GM19025 (cell line): ENCODE data around the gene ATG10.
"Not testable (repeated sequence)": the region's sequence is repeated elsewhere in the genome, so short reads cannot be mapped to it uniquely, and the experiment has no call there.

Source experiments
- ATAC-seq: cut with Tn5 transposase; IDR thresholded peaks from one replicate; pipeline ENCODE4 v1.9.1; 2021; ENCODE audit warnings: mild to moderate bottlenecking, low read depth, moderate library complexity; ENCODE audit not compliant: unreplicated experiment

Gene ATG10

DNA sequence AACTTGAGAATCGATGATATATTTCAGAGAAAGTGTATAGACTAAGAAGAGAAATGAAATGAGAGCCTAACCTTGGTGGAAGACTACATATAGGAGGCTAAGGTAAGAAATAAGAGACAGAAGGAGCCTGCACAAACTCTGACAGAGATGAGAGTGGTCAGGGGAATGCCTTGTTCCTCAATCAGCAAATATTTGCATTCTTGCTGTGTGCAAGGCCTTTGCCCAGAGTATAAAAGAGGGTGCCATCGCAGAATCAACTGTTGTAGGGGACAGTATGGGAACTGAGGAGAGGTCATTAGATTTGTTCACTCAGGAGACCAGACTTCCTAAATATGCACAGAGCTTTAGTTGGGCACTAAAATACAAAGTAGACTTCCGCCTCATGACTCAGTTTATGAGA lies 137.2 kb downstream of the ATG10 start:
- no peak for ATAC-seq

DNA sequence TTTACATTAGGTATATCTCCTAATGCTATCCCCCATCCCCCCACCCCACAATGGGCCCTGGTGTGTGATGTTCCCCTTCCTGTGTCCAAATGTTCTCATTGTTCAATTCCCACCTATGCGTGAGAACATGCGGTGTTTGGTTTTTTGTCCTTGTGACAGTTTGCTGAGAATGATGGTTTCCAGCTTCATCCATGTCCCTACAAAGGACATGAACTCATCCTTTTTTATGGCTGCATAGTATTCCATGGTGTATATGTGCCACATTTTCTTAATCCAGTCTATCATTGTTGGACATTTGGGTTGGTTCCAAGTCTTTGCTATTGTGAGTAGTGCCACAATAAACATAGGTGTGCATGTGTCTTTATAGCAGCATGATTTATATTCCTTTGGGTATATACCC lies 138.1 kb downstream of the ATG10 start:
- ATAC-seq, result not testable (repeated sequence)

DNA sequence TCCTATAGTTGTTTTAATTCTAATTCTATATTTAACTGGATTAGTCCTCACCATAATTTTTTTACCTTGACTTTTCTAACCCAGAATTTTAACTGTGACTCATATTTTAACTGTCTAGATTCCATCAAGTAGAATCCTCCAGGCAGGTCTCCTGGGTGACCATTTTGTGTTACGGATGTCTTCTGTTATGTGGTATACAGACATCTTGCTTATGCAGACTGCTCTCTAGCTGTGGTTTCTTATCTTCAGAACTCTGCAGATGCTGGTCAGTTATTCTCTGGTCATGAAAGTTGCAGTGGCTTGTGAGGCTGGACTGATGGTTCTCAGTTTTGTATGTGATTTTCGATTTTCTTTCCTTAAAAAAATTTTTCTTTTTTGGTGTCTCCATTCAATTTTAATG lies 139.4 kb downstream of the ATG10 start:
- ATAC-seq, result peak; percentile 64

DNA sequence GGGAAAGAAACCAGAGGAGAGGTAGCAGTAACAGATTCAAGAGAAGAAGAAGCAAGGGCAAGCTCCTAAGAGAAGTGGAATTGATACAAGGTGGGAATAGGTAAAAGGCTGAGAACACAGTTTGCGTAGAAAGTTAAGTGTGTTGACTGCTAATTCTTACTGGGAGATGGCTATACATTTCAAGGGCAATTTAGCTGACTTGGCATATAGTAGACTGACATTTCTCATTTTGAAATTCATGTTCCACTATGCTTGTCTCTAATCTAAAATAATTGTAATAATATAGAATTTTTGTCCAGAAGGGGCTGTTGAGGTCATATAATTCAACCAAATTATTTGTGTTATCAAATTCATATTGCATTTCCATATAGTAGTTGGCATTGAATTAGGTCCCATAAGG lies 144.0 kb downstream of the ATG10 start:
- no peak for ATAC-seq

DNA sequence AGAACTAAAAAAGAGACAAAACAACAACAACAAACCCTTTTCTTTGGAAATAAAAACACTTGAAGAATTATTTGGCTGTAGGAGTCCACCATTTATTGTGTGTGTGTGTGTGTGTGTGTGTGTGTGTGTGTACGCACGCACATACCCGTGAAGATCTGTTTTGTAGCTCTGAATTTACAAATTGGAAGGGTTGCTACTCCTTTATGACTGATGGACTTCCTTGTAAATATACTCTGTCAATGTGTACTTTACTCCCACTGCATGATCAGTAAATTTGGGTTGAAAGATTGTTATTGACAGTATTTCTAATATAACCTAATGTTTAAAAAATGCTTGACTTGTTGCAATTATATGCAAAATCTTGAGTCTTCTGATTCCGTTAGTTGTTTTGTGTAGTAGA lies 148.1 kb downstream of the ATG10 start:
- no peak for ATAC-seq

DNA sequence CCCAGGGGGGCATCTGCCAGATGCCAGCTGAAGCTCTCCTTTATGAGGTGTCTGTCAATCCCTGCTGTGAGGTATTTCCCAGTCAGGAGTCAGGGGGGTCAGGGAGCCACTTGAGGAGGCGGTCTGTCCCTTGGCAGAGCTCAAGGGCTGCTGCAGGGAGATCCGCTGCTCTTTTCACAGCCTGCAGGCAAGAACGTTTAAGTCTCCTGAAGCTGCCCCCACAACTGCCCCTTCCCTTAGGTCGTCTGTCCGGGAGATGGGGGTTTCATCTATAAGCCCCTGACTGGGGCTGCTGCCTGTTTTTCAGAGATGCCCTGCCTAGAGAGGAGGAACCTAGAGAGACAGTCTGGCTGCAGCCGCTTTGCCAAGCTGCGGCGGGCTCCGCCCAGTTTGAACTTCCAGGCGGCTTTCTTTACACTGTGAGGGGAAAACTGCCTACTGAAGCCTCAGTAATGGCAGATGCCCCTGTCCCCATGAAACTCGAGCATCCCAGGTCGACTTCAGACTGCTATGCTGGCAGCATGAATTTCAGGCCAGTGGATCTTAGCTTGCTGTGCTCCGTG lies 158.0 kb downstream of the ATG10 start:
- ATAC-seq, result no peak

DNA sequence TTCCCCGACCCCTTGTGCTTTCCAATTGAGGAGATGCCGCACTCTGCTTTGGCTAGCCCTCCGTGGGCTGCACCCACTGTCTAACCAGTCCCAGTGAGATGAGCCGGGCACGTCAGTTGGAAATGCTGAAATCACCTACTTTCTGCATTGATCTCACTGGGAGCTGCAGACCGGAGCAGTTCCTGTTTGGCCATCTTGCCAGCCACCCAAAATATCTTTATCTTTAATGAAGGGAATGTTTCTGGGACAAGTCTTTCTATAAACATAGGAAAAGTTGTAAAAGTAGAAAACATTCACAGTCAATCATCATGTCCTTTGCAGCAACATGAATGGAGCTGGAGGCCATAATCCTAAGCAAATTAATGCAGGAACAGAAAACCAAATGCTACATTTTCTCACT lies 158.8 kb downstream of the ATG10 start:
- ATAC-seq, result no peak

DNA sequence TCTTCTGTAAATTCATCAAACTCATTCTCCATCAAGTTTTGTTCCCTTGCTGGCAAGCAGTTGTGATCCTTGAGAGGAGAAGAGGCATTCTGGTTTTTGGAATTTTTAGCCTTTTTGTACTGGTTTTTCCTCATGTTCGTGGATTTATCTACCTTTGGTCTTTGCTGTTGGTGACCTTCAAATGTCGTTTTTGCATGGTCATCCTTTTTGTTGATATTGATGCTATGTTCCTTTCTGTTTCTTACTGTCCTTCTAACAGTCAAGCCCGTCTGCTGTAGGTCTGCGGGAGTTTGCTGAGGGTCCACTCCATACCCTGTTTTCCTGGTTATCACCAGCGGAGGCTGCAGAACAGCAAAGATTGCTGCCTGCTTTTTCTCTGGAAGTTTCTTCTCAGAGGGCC lies 165.4 kb downstream of the ATG10 start:
- ATAC-seq, result no peak

DNA sequence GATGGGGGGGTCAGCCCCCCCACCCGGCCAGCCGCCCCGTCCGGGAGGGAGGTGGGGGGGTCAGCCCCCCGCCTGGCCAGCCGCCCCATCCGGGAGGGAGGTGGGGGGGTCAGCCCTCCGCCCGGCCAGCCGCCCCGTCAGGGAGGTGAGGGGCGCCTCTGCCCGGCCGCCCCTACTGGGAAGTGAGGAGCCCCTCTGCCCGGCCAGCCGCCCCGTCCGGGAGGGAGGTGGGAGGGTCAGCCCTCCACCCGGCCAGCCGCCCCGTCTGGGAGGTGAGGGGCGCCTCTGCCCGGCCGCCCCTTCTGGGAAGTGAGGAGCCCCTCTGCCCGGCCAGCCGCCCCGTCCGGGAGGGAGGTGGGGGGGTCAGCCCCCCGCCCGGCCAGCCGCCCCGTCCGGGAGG lies 168.0 kb downstream of the ATG10 start:
- ATAC-seq, result not testable (repeated sequence)

DNA sequence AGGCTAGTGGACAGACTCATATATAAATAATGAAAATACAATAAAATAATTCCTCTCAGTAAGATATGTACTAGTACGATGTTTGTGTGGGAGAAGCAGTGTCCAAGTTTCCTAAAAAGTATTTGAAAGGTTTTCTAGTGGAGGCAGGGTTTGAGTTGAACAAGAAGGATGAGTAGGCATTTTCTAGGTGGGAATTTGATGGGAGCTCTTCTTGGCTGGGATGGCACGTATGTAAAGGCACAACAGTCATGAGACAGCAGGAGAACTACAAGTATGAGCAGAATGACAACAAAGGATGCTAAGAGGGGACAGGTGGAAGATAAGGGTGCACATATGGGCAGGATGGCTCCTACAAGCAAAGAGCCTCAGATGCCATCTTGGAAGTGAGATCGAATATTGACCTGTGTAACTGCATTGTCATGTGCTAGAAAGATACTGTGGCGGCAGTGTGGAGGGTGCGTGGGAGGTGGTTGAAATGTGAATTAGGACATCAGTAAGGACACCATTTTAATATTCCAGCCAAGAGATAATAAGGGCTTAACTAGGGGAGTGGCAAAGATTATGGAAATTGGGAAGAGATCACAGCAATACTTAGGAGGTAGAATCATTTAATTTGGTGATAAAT lies 170.5 kb downstream of the ATG10 start:
- ATAC-seq, result no peak

DNA sequence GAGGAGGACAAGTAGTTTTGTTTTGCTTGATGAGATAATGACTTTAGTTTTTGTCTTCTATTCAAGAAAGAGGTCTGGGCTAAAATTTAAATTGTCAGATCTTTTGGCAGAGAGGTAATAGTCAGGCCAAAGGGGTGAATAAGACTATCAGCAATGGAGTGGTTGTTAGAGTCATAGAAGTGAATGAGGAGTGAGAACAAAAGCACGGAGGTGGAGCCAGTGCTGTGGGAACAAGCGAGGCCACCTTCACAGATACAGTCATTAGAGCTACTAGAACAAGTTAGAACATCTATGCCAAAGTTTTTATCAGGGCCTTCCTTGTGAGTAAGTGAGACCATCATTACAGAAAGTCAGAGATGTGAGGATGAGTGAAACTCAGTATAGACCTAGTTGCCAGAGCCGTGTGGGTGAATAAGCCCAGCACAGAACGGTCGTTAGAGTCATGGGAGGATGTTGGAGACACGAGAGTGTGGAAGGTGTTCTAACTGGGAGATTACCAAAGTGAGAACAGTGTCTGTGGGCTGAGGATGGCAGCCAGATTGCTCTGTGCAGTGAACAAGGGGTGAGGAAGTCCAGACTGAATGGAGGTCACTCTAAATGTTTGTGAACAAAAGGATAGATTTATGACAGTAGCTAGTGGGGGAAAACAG lies 171.2 kb downstream of the ATG10 start:
- no peak for ATAC-seq

DNA sequence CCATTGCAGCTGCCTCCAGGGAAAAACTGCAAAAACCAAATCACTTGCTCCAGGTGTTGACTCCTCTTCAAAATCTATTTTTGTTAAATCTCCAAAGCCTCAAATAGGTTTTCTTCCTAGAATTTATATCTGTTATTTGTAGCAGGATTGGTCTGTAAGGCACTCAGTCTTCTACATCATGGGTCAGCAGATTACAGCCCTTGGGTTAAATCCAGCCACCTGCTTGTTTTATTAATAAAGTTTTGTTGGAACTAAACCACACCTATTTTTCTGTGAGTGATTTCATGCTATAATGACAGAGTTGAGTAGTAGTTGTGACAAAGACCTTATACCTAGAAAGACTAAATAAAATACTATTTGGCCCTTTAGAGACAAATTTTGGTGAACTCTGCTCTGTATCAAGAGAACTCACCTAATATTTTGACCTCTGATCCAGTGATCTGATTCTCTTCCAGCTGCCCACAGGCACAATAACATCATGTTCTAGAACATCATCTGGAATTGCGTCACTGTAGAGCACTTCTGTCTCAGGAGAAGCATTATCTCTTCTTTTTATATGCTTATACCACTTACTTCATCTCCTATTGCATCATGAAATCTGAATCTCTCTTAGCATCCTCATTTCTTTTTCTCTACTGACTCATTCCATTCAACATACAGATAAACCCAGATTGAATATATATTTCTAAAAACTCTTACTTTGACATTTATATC lies 176.2 kb downstream of the ATG10 start:
- no peak for ATAC-seq

DNA sequence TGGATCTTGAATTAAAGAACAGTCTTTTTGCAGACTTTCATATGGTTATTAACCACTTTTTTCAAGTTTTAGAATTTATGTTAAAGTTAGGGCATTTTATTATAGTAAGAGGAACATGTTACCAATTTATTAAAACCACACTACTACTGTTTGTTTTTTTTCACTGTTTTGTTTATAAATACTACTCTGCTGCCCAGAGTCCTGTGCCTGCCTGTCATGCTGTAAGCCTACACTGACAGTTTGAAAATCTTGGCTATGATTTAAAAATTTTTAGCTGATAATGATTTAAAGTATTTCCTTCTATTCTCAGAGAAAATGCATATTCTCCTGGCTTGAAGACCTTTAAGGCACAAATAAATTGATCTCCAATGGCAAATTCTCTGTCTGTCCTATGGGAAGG lies 177.6 kb downstream of the ATG10 start:
- no peak for ATAC-seq

DNA sequence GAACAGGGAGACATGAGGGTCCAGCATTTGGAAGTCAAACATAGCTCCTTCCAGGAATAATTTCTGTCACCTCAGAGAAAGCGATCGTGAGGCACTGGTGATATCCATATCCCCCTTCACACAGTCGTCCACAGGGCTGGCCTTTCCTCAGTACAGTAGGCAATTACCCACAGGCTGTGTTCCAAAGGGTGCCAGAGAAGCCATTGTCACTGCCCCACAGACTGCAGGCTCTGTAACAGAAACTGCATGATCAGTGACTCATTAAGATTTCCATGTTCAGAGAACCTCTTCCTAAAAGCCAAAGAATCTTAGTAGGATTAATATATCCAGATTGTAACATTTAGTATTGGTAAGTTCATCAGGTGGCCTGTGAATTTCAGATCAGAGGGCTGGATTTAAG lies 178.7 kb downstream of the ATG10 start:
- no peak for ATAC-seq

DNA sequence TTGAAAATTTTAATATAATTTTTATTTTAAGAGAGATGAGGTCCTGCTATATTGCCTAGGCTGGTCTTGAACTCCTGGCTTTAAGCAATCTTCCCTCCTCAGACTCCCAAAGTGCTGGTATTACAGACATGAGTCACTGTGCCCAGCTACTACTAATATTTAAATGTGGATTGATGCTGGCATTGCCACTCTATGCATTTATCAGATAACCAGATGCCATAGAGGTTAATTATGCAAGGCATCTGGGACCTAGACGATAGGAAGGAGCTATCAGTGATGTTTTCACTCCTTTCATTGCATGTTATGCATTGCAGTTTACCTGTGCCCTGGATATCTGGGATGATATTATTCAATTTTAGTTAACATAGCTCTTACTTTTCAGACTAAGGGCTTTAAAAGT lies 179.4 kb downstream of the ATG10 start:
- ATAC-seq, result no peak

DNA sequence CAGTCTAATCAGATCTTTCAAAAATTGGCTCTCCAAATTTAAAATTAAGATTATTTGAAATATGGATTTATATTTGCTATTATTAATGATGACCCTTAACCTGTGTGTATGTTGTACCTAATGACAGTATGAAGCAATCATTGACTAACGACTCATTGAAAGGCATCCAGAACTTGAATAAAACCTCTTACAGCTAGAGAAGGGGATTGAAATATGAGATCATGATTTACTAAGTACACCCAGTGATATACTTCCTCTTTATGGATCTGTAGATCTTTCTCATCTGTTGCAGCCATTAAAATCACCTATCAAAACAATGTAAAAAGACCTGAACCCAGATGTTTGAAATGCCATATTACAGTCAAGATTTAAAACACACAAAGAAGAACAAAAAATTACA lies 179.8 kb downstream of the ATG10 start:
- no peak for ATAC-seq

DNA sequence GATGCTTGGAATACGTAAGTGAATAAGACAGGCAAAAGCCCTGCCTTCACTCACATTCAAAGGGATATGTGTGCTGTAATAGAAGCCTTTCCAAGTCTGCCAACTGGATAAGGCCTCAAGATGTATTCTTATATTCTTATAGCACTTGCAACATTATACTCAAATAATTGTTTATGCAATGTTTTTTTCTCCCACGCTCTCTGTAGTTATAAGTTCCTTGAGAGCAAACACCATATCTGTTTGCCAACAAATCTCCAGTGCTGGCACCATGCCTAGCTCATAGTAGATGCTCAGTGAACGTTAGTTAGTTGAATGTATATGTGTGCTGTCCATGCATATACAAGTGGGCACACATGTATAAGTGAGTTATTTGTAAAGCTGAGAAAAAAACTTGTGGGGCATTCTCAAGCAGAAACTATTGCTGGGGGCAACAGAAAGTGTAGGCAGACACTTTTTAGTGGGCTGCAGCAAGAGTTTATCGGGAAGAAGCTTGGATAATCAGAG lies 181.2 kb downstream of the ATG10 start:
- ATAC-seq, result no peak

DNA sequence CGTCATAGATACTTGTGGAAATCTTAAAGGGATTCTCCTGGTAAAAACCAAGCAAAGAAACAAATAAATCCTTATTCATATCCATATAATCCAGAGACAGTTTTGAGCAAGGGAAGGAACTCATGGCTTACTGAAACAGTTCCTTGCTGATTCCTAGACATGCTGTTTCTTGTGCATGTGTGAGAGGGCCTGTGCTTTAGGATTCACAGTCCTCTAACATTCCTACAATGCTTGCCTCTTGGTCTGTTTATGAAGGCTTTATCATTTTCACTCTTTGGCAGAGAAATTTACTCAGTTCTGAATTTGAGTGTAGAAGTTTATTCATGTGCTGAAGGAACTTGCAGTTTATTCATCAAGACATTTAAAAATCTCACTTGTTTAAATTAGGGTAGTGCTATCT lies 183.0 kb downstream of the ATG10 start:
- no peak for ATAC-seq

DNA sequence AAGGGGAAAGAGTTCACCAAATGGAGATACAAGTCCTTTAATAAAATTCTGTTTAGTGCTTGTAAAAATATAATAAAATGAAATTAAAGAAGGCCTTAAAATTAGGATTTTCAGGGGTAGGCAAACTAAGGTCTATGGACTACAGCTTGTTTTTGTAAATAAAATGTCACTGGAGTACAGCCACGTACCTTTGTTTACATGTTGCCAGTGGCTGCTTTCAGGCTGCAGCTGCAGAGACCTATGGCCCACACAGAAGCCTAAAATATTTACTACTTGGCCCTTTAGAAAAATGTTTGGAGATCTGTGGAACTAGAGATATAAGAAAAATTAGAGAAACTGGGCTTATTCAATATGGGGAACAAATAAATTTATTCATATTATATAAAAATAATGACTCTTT lies 183.5 kb downstream of the ATG10 start:
- no peak for ATAC-seq

DNA sequence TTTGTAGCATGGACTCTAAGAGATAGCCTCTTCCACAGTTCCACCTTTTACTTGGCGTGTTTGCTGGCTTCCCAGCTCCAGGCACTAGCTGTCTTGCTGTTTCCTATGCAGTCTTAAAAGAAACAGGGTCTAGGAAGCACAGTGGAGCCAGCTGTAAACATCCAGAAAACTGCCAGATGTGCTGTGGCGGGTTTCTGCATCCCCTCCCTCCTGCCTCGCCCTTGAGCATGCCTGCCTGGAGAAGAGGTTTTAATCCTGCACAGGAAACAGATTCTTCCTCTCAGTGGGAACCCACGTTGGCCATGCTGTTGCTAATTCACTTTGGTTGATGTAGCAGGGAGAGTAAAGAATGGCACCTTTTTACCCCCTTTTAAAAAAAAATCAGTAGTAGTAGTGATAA lies 185.1 kb downstream of the ATG10 start:
- no peak for ATAC-seq

DNA sequence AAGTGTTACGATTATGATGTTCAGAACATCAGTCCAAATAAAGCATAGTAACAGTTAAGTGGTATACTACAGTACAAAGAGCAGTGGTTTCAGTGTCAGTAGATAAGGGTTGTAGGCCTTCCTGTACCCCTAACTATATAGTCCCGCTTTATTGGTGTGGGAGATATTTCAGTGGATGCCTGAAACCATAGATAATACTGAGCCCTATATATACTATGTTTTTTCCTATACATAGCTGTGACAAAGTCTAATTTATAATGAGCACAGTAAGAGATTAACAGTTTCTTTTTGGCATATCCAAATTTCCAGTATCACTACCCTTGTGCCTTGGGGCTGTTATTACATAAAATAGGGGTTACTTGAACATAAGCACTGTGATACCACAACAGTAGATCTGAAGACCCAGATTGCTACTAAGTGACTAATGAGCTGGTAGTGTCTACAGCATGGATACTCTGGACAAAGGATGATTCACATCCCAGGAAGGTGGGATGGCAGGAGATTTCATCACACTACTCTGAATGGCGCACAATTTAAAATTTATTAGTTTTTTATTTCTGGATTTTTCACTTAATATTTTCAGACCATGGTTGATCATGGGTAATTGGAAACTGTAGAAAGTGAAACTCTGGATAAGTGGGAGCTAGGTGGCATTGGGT lies 187.1 kb downstream of the ATG10 start:
- ATAC-seq, result no peak
